Activated T-helper 17 cell treated with anti-CD3 and anti-CD28 coated beads, Interleukin-2, amount 50 U/mL, for 72 hours (primary cell): ENCODE measurements around the gene RNF144B. TPM values are rescaled to one million over a fixed set of nuclear protein-coding genes. Genes with fewer than 3 reads are reported as not detected.
A peak's percentile ranks its signal among the peaks of the same experiment; 100 is the strongest.
"Not testable (repeated sequence)": the region's sequence is repeated elsewhere in the genome, so short reads cannot be mapped to it uniquely, and the experiment has no call there.

Experiments used
- ATAC-seq: fragments of 150-1000 bp; cut with Tn5 transposase; replicated peaks from 2 replicates; pipeline ENCODE4 v1.10.0; 2021; ENCODE audit warnings: mild to moderate bottlenecking, moderate library complexity
- H3K27ac Mint-ChIP-seq: one replicate; pipeline ENCODE4 v1.8.0; 2022; ENCODE audit warnings: mixed read lengths
- H3K27me3 Mint-ChIP-seq: one replicate; pipeline ENCODE4 v1.8.0; 2022; ENCODE audit warnings: mixed read lengths
- H3K36me3 Mint-ChIP-seq: one replicate; pipeline ENCODE4 v1.8.0; 2022; ENCODE audit warnings: low read depth, mild to moderate bottlenecking, mixed read lengths
- H3K4me1 Mint-ChIP-seq: one replicate; pipeline ENCODE4 v1.8.0; 2022; ENCODE audit warnings: mixed read lengths
- H3K4me3 Mint-ChIP-seq: one replicate; pipeline ENCODE4 v1.8.0; 2022; ENCODE audit warnings: mild to moderate bottlenecking, mixed read lengths
- H3K9me3 Mint-ChIP-seq: one replicate; pipeline ENCODE4 v1.8.0; 2022; ENCODE audit warnings: mixed read lengths
- total RNA-seq, 2 donors: library from RNA; stranded (reverse); gene quantifications; one replicate each; pipeline ENCODE4 v1.2.3, GENCODE V29; 2022

Gene RNF144B
- total RNA-seq: 1 to 10 TPM in 1 of 2 donors, under 1 TPM in 1; 0.93 to 1.4 TPM

DNA sequence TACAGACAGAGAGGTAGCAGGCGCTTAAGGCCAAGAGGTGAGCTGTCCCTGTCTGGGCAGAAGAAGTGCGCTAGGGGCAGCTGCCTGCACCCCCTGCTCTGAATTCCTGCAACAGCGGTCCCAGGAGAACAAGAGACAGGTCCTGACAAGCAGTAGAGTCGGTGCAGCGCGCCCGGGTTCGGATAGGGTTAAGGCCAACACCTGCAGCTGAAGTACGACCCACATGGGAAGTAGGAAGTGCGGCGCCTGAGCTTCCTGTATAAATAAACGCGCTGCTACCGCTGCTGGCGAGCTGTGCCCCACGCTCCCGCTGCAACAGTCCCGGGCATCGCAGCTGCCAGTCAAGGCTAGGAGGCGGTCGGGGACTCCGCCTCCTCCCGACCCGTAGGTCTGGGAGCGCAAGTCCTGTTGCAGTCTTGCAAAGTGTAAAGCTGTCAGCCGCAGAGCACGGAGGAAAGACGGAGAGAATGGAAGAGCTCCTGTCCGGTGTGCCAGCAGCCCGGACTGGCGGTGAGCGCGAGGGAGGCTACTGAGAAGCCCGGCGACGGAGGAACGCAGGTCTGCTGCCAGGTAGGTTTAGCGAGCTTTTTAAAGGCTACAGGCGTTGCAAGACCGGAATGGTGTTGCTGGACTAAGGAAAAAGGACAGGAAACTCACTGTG is at the start of gene RNF144B:
Gene RNF144B, plus strand, starts transcription at position 290 of the 661 bp plus-strand sequence. CDS start 12,185 bp downstream, outside the sequence.
- Mint-ChIP-seq H3K36me3 (no peaks in the 10 kb centered on the region), H3K27me3 (no peaks in the 10 kb centered on the region), H3K27ac (peak within 1 kb of the TSS; percentile 67), H3K4me3 (peak within 1 kb of the TSS; percentile 93), H3K9me3 (no peaks in the 10 kb centered on the region), H3K4me1 (peaks cover 16% of the 10 kb centered on the region)
- peak; percentile 95 for ATAC-seq

DNA sequence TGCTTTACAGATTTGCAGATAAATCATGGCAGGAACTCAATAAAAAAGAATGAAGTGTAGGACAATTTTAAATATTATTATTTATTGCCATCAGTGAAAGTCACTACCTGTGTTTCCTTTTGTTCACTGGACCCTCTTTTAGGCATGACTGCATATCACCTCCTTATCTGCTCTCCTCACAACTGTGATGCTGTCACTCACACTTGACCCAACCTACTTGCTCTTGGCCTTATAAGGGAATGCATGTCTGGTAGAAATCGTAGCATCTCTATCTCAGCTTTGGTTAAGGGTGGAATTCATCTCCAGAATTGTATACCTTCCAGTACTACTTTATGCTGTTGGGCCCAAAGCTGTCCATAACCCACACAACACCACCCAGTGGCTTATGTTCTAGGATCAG is 47.6 kb upstream of the RNF144B start:
- Mint-ChIP-seq H3K4me1 (no peaks in the 10 kb centered on the region), H3K9me3 (no peaks in the 10 kb centered on the region), H3K27me3 (peaks cover 3% of the 10 kb centered on the region), H3K4me3 (no peak overlapping the region), H3K36me3 (no peaks in the 10 kb centered on the region), H3K27ac (no peak overlapping the region)
- no peak for ATAC-seq

DNA sequence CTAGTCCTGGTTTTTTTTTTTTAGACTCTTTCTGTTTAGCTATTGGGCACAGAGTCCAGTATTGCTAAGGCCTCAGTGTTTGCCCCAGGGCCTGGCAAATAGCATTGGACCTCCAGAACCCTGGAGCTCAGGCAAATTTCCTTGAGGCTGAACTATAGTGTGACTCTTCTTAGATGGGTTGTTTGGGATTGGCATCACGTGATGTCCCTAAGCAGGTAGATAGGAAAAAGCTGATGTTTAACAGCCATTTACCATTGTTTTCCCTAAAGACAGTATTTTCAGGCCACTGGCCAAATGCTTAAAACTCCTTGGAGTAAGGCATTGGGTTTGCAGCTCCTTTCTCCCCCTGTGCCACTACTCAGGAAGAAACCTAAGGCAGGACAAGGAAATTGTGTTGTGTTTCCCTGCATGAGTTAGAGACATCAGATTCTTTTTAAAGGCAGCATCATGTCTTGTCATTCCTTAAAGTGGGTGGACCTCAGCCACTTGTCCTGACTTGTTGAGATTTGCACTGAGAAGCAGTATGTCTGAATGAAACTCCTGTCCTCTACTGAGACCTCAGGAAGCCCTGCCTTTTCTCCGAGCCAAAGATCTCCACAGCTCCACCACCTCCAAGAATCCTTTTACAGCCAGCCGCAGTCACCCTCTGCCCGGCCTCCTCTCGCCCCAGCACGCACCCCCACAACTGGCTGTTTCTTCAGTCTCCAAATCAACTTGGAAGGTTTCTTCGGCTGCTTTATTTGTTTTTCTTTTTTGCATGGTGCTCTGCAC is 46.2 kb upstream of the RNF144B start:
- no peak for ATAC-seq
- Mint-ChIP-seq H3K27me3 (peaks cover 11% of the 10 kb centered on the region), H3K4me3 (no peak overlapping the region), H3K27ac (no peak overlapping the region), H3K4me1 (no peaks in the 10 kb centered on the region), H3K9me3 (no peaks in the 10 kb centered on the region), H3K36me3 (no peaks in the 10 kb centered on the region)

DNA sequence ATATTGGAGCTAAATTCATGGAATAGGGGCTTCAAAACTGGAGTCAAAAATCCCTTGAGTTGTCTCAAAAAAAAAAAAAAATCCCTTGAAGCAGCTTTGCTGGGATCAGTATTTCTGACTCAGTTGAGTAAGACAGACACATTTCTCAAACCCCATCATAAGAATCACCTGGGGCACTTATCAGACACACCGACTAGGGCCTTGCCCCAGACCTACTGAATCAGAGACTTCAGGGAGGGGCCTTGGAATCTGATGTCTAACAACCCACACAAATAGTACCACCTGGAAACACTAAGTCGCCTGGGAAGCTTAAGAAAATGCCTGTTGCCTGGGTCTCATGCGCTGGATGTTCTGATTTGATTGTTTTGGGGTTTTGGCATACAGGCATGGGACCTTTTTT is 44.9 kb upstream of the RNF144B start:
- H3K27me3 Mint-ChIP-seq: peaks cover 11% of the 10 kb centered on the region
- peak; percentile 30 for ATAC-seq
- no peaks in the 10 kb centered on the region for H3K36me3 Mint-ChIP-seq
- no peaks in the 10 kb centered on the region for H3K4me1 Mint-ChIP-seq
- H3K9me3 Mint-ChIP-seq: no peaks in the 10 kb centered on the region
- no peak overlapping the region for H3K4me3 Mint-ChIP-seq
- no peak overlapping the region for H3K27ac Mint-ChIP-seq

DNA sequence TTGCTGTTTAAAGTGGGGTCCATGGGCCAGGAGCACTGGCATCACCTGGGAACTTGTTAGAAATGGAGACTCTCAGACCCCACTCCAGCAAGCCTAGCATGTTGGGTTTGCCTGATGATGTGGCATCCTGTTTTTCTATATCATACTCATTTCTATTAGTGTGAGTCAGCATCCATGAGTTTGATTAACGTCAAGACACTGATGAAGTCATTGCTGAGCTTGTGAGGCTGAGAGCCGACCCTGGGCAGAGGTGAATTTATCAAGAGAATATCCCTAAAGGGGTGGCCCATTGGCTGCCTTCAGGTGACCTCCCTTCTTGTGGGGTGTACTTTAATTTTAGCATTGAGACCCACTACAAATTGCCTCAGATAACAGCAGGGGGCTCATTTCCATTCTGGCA is 43.4 kb upstream of the RNF144B start:
- ATAC-seq: peak; percentile 87
- H3K4me1 Mint-ChIP-seq: no peaks in the 10 kb centered on the region
- no peaks in the 10 kb centered on the region for H3K36me3 Mint-ChIP-seq
- H3K27me3 Mint-ChIP-seq: peaks cover 8% of the 10 kb centered on the region
- no peaks in the 10 kb centered on the region for H3K9me3 Mint-ChIP-seq
- H3K27ac Mint-ChIP-seq: peak overlapping the region; percentile 61
- H3K4me3 Mint-ChIP-seq: no peak overlapping the region

DNA sequence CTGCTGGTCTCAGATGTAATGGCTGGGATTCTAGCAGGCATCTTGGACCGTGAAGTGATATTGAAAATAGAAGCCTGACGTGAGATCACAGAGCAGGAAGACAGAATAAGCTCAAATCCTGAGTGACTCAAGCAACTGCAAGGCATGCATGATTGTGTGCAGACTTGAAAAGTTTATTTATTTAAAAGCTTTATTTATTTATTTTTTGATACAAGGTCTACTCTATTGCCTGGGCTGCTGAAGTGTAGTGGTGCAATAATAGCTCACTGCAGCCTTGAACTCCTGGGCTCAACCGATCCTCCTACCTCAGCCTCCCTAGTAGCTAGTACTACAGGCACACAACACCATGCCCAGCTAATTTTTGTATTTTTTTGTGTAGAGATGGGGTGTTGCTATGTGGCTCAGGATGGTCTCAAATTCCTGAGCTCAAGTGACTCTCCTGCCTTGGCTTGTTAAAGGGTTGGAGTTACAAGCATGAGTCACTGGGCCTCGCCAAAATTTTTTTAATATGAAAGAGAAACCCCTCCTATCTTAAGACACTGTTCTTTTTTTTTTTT is 40.1 kb upstream of the RNF144B start:
- Mint-ChIP-seq H3K27me3 (peaks cover 15% of the 10 kb centered on the region), H3K4me1 (no peaks in the 10 kb centered on the region), H3K4me3 (no peak overlapping the region), H3K9me3 (no peaks in the 10 kb centered on the region), H3K27ac (no peak overlapping the region), H3K36me3 (no peaks in the 10 kb centered on the region)
- ATAC-seq: no peak

DNA sequence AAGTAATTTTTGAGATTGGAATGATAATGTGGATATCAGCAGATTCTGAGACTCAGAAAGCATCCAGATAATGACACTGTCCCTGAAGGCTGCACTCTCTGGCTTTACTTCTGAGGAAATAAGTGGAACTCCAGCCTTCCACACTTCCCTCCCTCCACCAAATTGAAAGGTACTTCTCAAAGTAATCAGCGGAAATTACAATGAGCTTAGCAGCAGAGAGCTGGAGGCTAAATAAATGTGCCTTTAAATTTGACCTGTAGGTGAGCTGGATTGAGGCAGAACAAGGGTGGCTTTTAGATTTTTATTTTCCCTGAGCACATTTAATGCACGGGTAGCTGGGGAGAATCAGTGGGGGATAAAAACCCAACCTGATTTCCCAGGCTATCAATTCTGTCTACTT is 39.3 kb upstream of the RNF144B start:
- Mint-ChIP-seq H3K27ac (no peak overlapping the region), H3K4me1 (no peaks in the 10 kb centered on the region), H3K27me3 (peaks cover 15% of the 10 kb centered on the region), H3K4me3 (no peak overlapping the region), H3K9me3 (no peaks in the 10 kb centered on the region), H3K36me3 (no peaks in the 10 kb centered on the region)
- no peak for ATAC-seq

DNA sequence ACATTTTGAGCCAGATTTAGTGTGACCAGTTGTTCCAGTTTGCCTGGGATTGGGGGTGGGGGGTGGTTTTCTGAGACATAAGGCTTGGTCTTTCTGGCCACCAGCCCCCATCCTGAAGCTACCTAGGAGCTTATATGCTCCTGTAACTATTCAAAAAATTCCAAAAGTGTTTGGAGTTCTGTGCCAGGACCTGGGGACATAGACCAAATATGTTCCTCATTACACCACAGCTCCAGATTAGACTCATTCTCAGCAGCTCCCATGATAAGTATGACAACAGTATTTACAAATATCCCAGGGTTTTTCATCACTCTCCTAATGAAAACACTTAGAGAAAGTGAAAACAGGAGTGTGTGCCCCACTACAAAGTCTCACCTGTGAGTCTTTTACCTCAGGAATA is 37.8 kb upstream of the RNF144B start:
- Mint-ChIP-seq H3K36me3 (no peaks in the 10 kb centered on the region), H3K27me3 (peaks cover 15% of the 10 kb centered on the region), H3K4me3 (no peak overlapping the region), H3K9me3 (no peaks in the 10 kb centered on the region), H3K27ac (no peak overlapping the region), H3K4me1 (no peaks in the 10 kb centered on the region)
- no peak for ATAC-seq

DNA sequence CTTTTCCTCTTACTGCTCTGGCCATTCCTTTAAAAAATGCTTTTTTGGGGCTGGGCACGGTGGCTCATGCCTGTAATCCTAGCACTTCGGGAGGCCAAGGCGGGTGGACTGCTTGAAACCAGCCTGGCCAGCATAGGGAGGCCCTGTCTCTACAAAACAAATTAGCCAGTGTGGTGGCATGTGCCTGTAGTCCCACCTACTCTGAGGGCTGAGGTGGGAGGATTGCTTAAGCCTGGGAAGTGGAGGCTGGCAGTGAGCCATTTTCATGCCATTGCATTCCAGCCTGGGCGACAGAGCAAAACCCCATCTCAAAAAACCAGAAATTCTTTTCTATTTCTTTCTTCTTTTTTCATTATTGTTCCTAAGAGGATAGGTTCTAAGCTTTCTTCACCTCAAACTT is 36.9 kb upstream of the RNF144B start:
- no peak for ATAC-seq
- Mint-ChIP-seq H3K4me1 (no peaks in the 10 kb centered on the region), H3K27me3 (peaks cover 11% of the 10 kb centered on the region), H3K36me3 (no peaks in the 10 kb centered on the region), H3K9me3 (no peaks in the 10 kb centered on the region), H3K4me3 (no peak overlapping the region), H3K27ac (no peak overlapping the region)

DNA sequence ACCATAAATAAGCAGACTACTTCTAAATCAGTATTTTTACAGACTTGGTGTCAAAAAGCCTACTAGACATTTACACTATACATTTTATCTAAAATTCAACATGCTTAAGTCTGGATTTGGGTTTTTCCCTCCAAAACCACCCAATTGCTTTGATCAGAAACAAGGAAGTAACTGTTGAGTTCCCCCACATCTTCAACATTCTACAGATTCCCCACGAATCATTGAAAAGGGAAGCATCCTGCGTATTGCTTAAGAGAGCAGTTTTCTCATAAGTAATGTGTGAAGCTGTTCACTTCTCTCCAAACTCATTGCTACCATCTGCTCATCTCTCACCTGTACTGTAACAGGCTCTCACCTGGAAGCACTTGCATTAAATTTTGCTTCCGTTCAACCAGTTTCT is 36.4 kb upstream of the RNF144B start:
- peaks cover 9% of the 10 kb centered on the region for H3K27me3 Mint-ChIP-seq
- H3K4me3 Mint-ChIP-seq: no peak overlapping the region
- no peaks in the 10 kb centered on the region for H3K36me3 Mint-ChIP-seq
- no peaks in the 10 kb centered on the region for H3K9me3 Mint-ChIP-seq
- no peak for ATAC-seq
- no peaks in the 10 kb centered on the region for H3K4me1 Mint-ChIP-seq
- no peak overlapping the region for H3K27ac Mint-ChIP-seq

DNA sequence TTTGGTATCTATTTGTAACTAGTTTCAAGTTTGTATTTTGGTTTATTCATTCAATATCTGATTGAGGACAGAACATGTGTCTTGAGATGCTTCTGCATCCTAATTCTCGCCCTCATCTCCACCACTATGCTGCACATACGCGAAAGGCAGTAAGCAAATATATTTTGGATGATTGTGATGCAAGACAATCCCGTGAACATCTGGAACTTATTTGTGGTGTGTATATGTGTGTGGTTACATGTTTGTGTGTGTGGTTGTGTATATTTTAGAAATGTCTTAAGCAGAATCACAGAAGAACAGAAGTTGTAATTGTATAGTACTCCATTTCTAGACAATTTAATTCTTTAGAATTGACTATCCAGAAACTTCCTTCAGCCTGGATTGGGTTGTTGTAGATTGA is 35.1 kb upstream of the RNF144B start:
- Mint-ChIP-seq H3K4me3 (no peak overlapping the region), H3K27me3 (peaks cover 8% of the 10 kb centered on the region)
- no peak for ATAC-seq

DNA sequence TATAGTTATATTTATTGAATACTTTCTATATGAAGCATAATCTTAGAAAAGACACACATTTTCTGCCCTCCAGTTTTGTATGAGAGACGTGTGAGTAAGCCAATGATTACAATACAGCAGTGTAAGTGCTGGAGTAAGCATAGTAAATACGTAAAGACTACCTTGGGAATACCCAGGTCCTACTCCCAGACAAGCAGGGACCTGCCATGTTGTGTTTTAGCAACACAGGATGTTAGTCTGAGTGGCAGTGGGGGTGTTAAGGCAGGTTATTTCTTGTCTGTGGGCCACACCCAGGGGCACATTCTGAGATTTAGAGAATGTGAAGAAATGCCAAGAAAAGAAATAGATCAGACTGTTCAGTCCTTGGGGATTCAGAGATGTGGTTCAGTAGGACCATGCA is 34.3 kb upstream of the RNF144B start:
- no peaks in the 10 kb centered on the region for H3K4me1 Mint-ChIP-seq
- no peak overlapping the region for H3K4me3 Mint-ChIP-seq
- no peak for ATAC-seq

More for the DNA sequence above, 35.1 kb upstream of the RNF144B start:
- Mint-ChIP-seq H3K4me1 (no peaks in the 10 kb centered on the region), H3K9me3 (no peaks in the 10 kb centered on the region), H3K36me3 (no peaks in the 10 kb centered on the region), H3K27ac (no peak overlapping the region)

DNA sequence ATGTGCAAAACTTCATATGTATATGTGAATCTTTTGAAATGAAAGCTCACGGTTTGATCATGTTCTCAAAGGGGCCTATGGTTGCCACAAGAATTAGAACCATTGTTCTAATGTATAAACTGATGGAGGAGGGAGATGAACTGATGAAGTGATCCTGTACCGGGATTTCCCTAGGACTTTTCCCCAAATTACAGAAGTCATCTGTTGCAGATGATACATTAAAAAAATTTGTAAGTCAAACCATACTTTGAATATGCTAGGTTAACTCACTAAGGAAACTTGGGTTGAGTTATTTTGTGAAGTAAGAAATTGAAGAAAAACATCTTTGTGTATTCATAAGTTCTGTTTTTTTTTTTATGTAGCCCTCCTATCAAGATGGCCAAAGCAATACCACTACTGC is 33.9 kb upstream of the RNF144B start:
- no peak overlapping the region for H3K27ac Mint-ChIP-seq
- H3K9me3 Mint-ChIP-seq: peaks cover 3% of the 10 kb centered on the region
- ATAC-seq: no peak
- no peaks in the 10 kb centered on the region for H3K36me3 Mint-ChIP-seq
- H3K4me3 Mint-ChIP-seq: no peak overlapping the region
- no peaks in the 10 kb centered on the region for H3K4me1 Mint-ChIP-seq
- H3K27me3 Mint-ChIP-seq: peaks cover 8% of the 10 kb centered on the region

More for the DNA sequence above, 34.3 kb upstream of the RNF144B start:
- Mint-ChIP-seq H3K9me3 (no peaks in the 10 kb centered on the region), H3K27me3 (peaks cover 8% of the 10 kb centered on the region), H3K27ac (no peak overlapping the region), H3K36me3 (no peaks in the 10 kb centered on the region)

DNA sequence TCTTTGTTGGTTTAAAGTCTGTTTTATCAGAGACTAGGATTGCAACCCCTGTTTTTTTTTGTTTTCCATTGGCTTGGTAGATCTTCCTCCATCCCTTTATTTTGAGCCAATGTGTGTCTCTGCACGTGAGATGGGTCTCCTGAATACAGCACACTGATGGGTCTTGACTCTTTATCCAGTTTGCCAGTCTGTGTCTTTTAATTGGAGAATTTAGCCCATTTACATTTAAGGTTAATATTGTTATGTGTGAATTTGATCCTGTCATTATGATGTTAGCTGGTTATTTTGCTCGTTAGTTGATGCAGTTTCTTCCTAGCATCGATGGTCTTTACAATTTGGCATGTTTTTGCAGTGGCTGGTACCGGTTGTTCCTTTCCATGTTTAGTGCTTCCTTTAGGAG is 29.6 kb upstream of the RNF144B start:
- ATAC-seq, H3K9me3 Mint-ChIP-seq, H3K27me3 Mint-ChIP-seq, H3K4me1 Mint-ChIP-seq, H3K36me3 Mint-ChIP-seq, H3K4me3 Mint-ChIP-seq, H3K27ac Mint-ChIP-seq: not testable (repeated sequence)
